ENCODE measurements around the gene MAL.

Gene MAL

GRCh38 chr2:95053543-95053942, 28.0 kb downstream of the MAL start:
- H3K9me2 ChIP-seq (replicated peaks; ENCODE audit: low read depth, low read length) = no peaks in the 10 kb centered on the region
- H3K9me3 ChIP-seq (ENCODE audit: insufficient read depth, low read depth, low read length) = no peaks in the 10 kb centered on the region
- no peak for TF ChIP-seq EZH2phosphoT487 (IDR thresholded peaks at IDR 0.05; ENCODE audit: borderline replicate concordance)
- peak; percentile 59 for TF ChIP-seq CTCF (conservative IDR thresholded peaks at IDR 0.05; ENCODE audit: low read length)
- no peaks in the 10 kb centered on the region for H4K20me1 ChIP-seq (ENCODE audit: insufficient read depth, low read length, poor library complexity, severe bottlenecking)
- no peaks in the 10 kb centered on the region for H3K27me3 ChIP-seq (ENCODE audit: insufficient read depth, low read length, poor library complexity, severe bottlenecking)
- no peaks in the 10 kb centered on the region for H3F3A ChIP-seq (ENCODE audit: low read depth)
- peak overlapping the region; percentile 78 for H3K4me2 ChIP-seq (ENCODE audit: low read depth, low read length, poor library complexity, severe bottlenecking)
- H3K36me3 ChIP-seq (ENCODE audit: insufficient read depth, low read length) = no peaks in the 10 kb centered on the region
- H3K4me3 ChIP-seq (ENCODE audit: low read length, poor library complexity, severe bottlenecking) = peak overlapping the region; percentile 64
- no peak overlapping the region for H3K9ac ChIP-seq (ENCODE audit: low read depth, low read length, poor library complexity, severe bottlenecking)
- H3K79me2 ChIP-seq (ENCODE audit: insufficient read depth, low read length) = no peaks in the 10 kb centered on the region
- H3K4me1 ChIP-seq (ENCODE audit: insufficient read depth, low read length, poor library complexity, severe bottlenecking) = no peaks in the 10 kb centered on the region
- peak overlapping the region; percentile 94 for H2AFZ ChIP-seq (ENCODE audit: low read length)

- Histone ChIP-seq H3K4me1 (ENCODE audit: insufficient read depth, low read length, poor library complexity, severe bottlenecking) (no peaks in the 10 kb centered on the region), H3K9me3 (ENCODE audit: insufficient read depth, low read depth, low read length) (no peaks in the 10 kb centered on the region), H3K4me3 (ENCODE audit: low read length, poor library complexity, severe bottlenecking) (no peak overlapping the region), H3K4me2 (ENCODE audit: low read depth, low read length, poor library complexity, severe bottlenecking) (peak overlapping the region; percentile 78), H3K27me3 (ENCODE audit: insufficient read depth, low read length, poor library complexity, severe bottlenecking) (no peaks in the 10 kb centered on the region), H2AFZ (ENCODE audit: low read length) (peak overlapping the region; percentile 94), H3K9ac (ENCODE audit: low read depth, low read length, poor library complexity, severe bottlenecking) (no peak overlapping the region), H3K79me2 (ENCODE audit: insufficient read depth, low read length) (no peaks in the 10 kb centered on the region), H4K20me1 (ENCODE audit: insufficient read depth, low read length, poor library complexity, severe bottlenecking) (no peaks in the 10 kb centered on the region), H3K9me2 (replicated peaks; ENCODE audit: low read depth, low read length) (no peaks in the 10 kb centered on the region), H3K36me3 (ENCODE audit: insufficient read depth, low read length) (no peaks in the 10 kb centered on the region), H3F3A (ENCODE audit: low read depth) (no peaks in the 10 kb centered on the region)
- TF ChIP-seq EZH2phosphoT487 (IDR thresholded peaks at IDR 0.05; ENCODE audit: borderline replicate concordance) = no peak
- TF ChIP-seq CTCF (conservative IDR thresholded peaks at IDR 0.05; ENCODE audit: low read length) = no peak
Measured at GRCh38 chr2:95054016-95054415, 28.5 kb downstream of the MAL start.

- TF ChIP-seq EZH2phosphoT487 (IDR thresholded peaks at IDR 0.05; ENCODE audit: borderline replicate concordance) (no peak), CTCF (conservative IDR thresholded peaks at IDR 0.05; ENCODE audit: low read length) (no peak)
- Histone ChIP-seq H3K27me3 (ENCODE audit: insufficient read depth, low read length, poor library complexity, severe bottlenecking) (no peaks in the 10 kb centered on the region), H3K36me3 (ENCODE audit: insufficient read depth, low read length) (no peaks in the 10 kb centered on the region), H3K4me1 (ENCODE audit: insufficient read depth, low read length, poor library complexity, severe bottlenecking) (no peaks in the 10 kb centered on the region), H3K79me2 (ENCODE audit: insufficient read depth, low read length) (no peaks in the 10 kb centered on the region), H4K20me1 (ENCODE audit: insufficient read depth, low read length, poor library complexity, severe bottlenecking) (no peaks in the 10 kb centered on the region), H2AFZ (ENCODE audit: low read length) (no peak overlapping the region), H3K9me3 (ENCODE audit: insufficient read depth, low read depth, low read length) (no peaks in the 10 kb centered on the region), H3F3A (ENCODE audit: low read depth) (no peaks in the 10 kb centered on the region), H3K4me3 (ENCODE audit: low read length, poor library complexity, severe bottlenecking) (no peak overlapping the region), H3K4me2 (ENCODE audit: low read depth, low read length, poor library complexity, severe bottlenecking) (no peak overlapping the region), H3K9ac (ENCODE audit: low read depth, low read length, poor library complexity, severe bottlenecking) (no peak overlapping the region), H3K9me2 (replicated peaks; ENCODE audit: low read depth, low read length) (no peaks in the 10 kb centered on the region)
Measured at GRCh38 chr2:95055262-95055661, 29.8 kb downstream of the MAL start.
